Ascending aorta (tissue), 2 donors: ENCODE measurements around the gene ZNF708. TPM values are rescaled to one million over a fixed set of nuclear protein-coding genes. Genes with fewer than 3 reads are reported as not detected.
A peak's percentile ranks its signal among the peaks of the same experiment; 100 is the strongest.
"Not testable (repeated sequence)": the region's sequence is repeated elsewhere in the genome, so short reads cannot be mapped to it uniquely, and the experiment has no call there.

Experiments used
- DNase-seq, 2 donors: peaks; one replicate each; pipeline ENCODE4 v3.0.0-alpha.2; 2019; ENCODE audit warnings: low spot score in 2 of 2
- H3K27ac ChIP-seq, 2 donors: fragments of 200-600 bp; sonication (generic); one replicate each; pipeline ENCODE4 v1.5.1; 2016 to 2017; ENCODE audit warnings: mild to moderate bottlenecking in 1 of 2
- H3K27me3 ChIP-seq: fragments of 200-600 bp; sonication (generic); one replicate; pipeline ENCODE4 v1.5.1; 2017
- H3K36me3 ChIP-seq, 2 donors: fragments of 200-600 bp; sonication (generic); one replicate each; pipeline ENCODE4 v1.5.1; 2016
- H3K4me1 ChIP-seq, 2 donors: fragments of 200-600 bp; sonication (generic); one replicate each; pipeline ENCODE4 v1.5.1; 2016 to 2017; ENCODE audit warnings: mild to moderate bottlenecking in 1 of 2
- H3K4me3 ChIP-seq, 2 donors: fragments of 200-600 bp; sonication (generic); one replicate each; pipeline ENCODE4 v1.5.1; 2016 to 2017; ENCODE audit warnings: mild to moderate bottlenecking in 1 of 2
- H3K9me3 ChIP-seq, 2 donors: fragments of 200-600 bp; sonication (generic); one replicate each; pipeline ENCODE4 v1.5.1; 2016
- intact Hi-C: fragments of 100-400 bp; cut with DNase I; formaldehyde crosslinking; loops from one replicate; pipeline ENCODE4 v1.15.1; 2023
- total RNA-seq: library from RNA; depleted of rRNA; stranded (reverse); fragments of >200 nt; gene quantifications from one replicate; pipeline ENCODE4 v1.1.0, GENCODE V29; 2016
- TF ChIP-seq, protein P1 (sequence below), 3 experiments: fragments of 200-600 bp in 2 of 3; fragments of 450-650 bp in 1 of 3; sonication (generic) in 2 of 3; IDR thresholded peaks; one replicate each; pipeline ENCODE4 v1.5.1; 2016 to 2019; ENCODE audit warnings: antibody characterized with exemption in 3 of 3, mild to moderate bottlenecking in 1 of 3, moderate library complexity in 1 of 3

The ZNF708 gene
- 11.0 TPM for total RNA-seq

DNA sequence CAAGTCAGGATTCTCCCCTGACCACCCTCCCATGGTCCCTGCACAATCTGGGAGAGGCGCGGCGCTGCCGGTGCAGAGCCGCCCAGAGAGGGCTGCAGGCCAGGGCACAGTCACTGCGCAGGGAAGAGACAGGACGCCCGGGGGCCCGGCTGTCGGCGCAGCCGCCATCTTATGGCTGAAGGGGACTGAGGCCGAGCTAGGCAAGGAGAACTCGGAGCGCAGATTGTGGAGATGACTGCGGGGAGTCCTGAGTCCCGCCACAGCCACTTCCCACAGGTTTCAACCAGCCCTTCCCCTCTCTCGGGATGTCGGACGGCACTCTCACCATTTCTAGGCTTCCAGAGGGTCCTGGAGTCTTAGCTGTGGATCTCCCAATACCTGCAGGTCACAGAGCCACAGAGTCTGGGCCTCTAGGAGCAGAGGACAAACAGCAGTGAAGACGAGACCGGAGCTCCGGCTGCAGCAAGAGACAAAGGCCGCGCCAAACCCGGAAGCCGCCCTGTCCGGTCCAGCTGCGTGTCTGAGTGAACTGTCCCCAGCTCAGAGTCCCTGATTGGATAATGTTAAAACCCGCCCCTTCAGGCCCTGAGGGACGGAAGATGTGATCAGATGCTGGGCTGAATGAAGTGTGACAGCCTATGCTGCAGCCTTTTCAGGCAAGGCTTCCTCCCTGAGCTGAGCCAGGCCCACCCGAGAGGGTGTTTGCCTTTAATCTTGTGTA lies at the start of gene ZNF708:
TSS of gene ZNF708 (minus strand) at position 526 of the 721 bp plus-strand sequence. CDS start at position 328, 198 bp downstream.
- Histone ChIP-seq H3K4me3 (peak within 1 kb of the TSS; percentile 78 to 88), H3K4me1 (peaks cover 0 to 3% of the 10 kb centered on the region in 2 donors), H3K27ac (peak within 1 kb of the TSS; percentile 93 to 98), H3K27me3 (no peaks in the 10 kb centered on the region), H3K36me3 (peaks cover 4 to 11% of the 10 kb centered on the region in 2 donors), H3K9me3 (no peaks in the 10 kb centered on the region)
- TF ChIP-seq, protein P1, sequence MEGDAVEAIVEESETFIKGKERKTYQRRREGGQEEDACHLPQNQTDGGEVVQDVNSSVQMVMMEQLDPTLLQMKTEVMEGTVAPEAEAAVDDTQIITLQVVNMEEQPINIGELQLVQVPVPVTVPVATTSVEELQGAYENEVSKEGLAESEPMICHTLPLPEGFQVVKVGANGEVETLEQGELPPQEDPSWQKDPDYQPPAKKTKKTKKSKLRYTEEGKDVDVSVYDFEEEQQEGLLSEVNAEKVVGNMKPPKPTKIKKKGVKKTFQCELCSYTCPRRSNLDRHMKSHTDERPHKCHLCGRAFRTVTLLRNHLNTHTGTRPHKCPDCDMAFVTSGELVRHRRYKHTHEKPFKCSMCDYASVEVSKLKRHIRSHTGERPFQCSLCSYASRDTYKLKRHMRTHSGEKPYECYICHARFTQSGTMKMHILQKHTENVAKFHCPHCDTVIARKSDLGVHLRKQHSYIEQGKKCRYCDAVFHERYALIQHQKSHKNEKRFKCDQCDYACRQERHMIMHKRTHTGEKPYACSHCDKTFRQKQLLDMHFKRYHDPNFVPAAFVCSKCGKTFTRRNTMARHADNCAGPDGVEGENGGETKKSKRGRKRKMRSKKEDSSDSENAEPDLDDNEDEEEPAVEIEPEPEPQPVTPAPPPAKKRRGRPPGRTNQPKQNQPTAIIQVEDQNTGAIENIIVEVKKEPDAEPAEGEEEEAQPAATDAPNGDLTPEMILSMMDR (IDR thresholded peaks at IDR 0.05): no peak
- intact Hi-C loops: loop anchor here (2.0 to 10.0 kb wide), 4 partner anchors 30 to 184 kb away; partner anchors contain the start of genes ZNF429, ZNF431, ZNF493 and ZNF738
- peak; percentile 78 to 95 for DNase-seq

DNA sequence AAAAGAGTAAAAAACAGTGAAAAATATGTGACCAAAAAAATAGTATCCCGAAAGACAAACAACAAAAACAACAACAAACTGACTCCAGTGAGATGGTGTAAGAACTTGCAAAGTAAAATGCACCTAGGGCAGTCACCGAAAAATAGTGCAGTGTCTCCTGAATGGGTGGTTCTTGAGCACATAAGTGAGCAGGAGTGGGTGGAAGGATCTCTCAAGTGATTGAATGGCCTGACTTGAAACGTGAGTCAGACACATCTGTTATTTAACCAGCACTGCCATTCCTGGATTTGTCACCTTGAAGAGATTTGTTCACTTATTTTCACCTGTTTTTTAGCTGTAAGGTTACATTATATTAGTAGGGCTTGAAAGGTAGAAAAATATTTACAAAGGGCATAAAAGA lies 33.1 kb upstream of the ZNF708 start:
- Histone ChIP-seq H3K27ac (no peak overlapping the region), H3K36me3 (peaks cover 0 to 3% of the 10 kb centered on the region in 2 donors), H3K4me3 (no peak overlapping the region), H3K27me3 (no peaks in the 10 kb centered on the region), H3K9me3 (no peaks in the 10 kb centered on the region), H3K4me1 (no peaks in the 10 kb centered on the region)
- intact Hi-C loops: no loop called here
- TF ChIP-seq, protein P1 (IDR thresholded peaks at IDR 0.05): no peak
- no peak for DNase-seq

DNA sequence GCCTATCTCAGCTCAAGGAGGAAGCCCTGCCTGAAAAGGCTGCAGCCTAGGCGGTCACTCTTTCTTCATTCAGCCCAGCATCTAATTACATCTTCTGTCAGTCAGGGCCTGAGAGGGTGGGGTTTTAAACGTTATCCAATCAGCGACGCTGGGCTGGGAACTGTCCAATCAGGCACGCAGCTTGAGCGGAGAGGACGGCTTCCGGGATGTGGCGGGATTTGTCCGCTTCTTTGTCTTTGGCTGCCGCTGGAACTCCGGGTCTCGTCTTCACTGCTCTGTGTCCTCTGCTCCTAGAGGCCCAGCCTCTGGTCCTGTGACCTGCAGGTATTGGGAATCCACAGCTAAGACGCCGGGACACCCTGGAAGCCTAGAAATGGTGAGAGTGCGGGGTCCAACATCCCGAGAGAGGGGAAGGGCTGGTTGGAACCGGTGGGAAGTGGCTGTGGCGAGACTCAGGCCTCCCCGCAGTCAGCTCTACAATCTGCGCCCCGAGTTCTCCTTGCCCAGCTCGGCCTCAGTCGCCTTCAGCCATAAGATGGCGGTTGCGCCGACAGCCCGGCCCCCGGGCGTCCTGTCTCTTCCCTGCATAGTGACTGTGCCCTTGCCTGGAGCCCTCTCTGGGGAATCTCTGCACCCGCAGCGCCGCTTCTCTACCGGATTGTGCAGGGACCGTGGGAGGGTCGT lies 29.7 kb upstream of the ZNF708 start, which contains the start of gene ZNF738:
TSS of gene ZNF738 (plus strand) at position 233 of the 684 bp plus-strand sequence. CDS start at position 374, 141 bp downstream.
- no peaks in the 10 kb centered on the region for H3K9me3 ChIP-seq
- H3K27me3 ChIP-seq: no peaks in the 10 kb centered on the region
- H3K27ac ChIP-seq: peak within 1 kb of the TSS; percentile 64 to 76
- no peaks in the 10 kb centered on the region for H3K36me3 ChIP-seq
- H3K4me1 ChIP-seq: no peaks in the 10 kb centered on the region
- TF ChIP-seq, protein P1 (IDR thresholded peaks at IDR 0.05): no peak
- DNase-seq: peak; percentile 79 to 95
- peak within 1 kb of the TSS; percentile 66 to 85 for H3K4me3 ChIP-seq
- intact Hi-C loops: loop anchor here (2.0 to 5.0 kb wide), 2 partner anchors 30 to 38 kb away; partner anchors contain the start of genes ZNF493 and ZNF708

DNA sequence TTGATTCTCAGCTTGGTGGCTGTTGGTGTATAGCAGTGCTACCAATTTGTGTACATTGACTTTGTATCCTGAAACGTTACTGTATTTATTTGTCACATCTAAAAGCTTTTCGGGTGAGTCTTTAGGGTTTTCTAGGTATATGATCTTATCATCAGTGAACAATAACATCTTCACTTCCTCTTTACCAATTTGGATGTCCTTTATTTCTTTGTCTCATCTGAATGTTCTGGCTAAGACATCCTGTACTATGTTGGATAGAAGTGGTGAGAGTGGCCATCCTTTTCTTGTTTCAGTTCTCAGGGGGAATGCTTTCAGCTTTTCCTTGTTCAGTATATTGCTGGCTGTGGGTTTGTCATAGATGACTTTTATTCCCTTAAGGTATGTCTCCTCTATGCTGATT lies 23.6 kb upstream of the ZNF708 start:
- intact Hi-C loops: no loop called here
- H3K9me3 ChIP-seq: peaks cover 0 to 9% of the 10 kb centered on the region in 2 donors

DNA sequence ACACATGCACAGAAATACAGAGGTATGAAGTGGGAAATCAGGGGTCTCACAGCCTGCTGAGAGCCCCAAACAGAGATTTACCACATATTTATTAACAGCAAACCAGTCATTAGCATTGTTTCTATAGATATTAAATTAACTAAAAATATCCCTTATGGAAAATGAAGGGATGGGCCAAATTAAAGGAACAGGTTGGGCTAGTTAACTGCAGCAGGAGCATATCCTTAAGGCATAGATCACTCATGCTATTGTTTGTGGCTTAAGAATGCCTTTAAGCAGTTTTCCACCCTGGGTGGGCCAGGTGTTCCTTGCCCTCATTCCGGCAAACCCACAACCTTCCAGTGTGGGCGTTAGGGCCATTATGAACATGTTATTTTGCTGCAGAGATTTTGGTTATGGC lies 15.6 kb upstream of the ZNF708 start:
- intact Hi-C loops, H3K4me1 ChIP-seq, H3K4me3 ChIP-seq, H3K27me3 ChIP-seq, H3K27ac ChIP-seq, H3K36me3 ChIP-seq, DNase-seq, H3K9me3 ChIP-seq: not testable (repeated sequence)

More for the DNA sequence above, 23.6 kb upstream of the ZNF708 start:
- Histone ChIP-seq H3K4me1 (no peaks in the 10 kb centered on the region), H3K27me3 (no peaks in the 10 kb centered on the region), H3K4me3 (no peak overlapping the region), H3K27ac (no peak overlapping the region), H3K36me3 (no peaks in the 10 kb centered on the region)
- TF ChIP-seq, protein P1 (IDR thresholded peaks at IDR 0.05): no peak
- DNase-seq: no peak

DNA sequence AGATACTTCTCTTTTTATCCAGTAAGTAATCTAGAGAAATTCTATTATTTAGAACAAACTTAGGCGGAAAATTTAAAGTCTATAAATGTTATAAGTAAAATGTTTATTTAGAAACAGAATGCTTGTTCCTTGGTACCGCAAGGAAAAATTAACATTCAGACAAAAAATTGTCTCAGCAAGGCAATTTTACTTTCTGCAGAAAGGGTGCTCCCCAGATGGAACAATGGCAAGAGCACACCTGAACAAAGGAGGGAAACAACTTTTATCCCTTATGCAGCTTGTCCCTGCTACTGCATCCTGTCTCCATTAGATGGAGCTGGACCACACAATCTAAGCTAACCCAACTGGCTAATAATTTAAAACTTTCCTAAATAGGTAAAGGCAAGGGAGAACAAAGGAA lies 6.5 kb upstream of the ZNF708 start:
- H3K9me3 ChIP-seq: peaks cover 0 to 32% of the 10 kb centered on the region in 2 donors
- TF ChIP-seq, protein P1 (IDR thresholded peaks at IDR 0.05): no peak
- no peak overlapping the region for H3K27ac ChIP-seq
- no peak for DNase-seq
- H3K27me3 ChIP-seq: no peaks in the 10 kb centered on the region
- H3K4me1 ChIP-seq: no peaks in the 10 kb centered on the region
- no peak overlapping the region for H3K4me3 ChIP-seq
- no peaks in the 10 kb centered on the region for H3K36me3 ChIP-seq
- intact Hi-C loops: no loop called here
